ENCODE data around the gene UNC5A. TPM values are rescaled to one million over a fixed set of nuclear protein-coding genes. Genes with fewer than 3 reads are reported as not detected.

UNC5A gene
- total and polyA plus RNA-seq, 9 of the 15 experiments (the other 6 are each of a cell fraction or from before 2014, with no cell fraction given), result not detected

DNA sequence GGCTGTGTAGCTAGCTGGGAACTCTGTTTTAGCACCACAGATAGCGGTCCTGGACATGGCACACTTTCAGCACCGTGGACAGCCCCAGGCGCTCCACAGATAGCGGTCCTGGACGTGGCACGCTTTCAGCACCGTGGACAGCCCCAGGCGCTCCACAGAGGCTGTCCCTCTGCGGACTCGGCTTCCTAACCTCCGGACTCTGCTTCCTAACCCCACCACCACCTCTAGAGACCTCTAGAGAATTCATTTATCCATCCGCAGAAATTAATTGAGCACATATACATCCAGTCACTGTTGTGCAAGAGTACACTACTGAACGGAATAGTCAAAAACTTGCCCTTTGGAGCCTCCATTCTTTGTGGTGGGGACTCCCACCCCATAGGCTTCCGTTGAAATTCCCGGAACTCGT is 27.4 kb downstream of the UNC5A start:
- no peak overlapping the region for H3K9ac ChIP-seq (ENCODE audit: insufficient read depth in 1 of 2, low read depth in 2 of 2, low read length in 2 of 2)
- no peaks in the 10 kb centered on the region for H3K36me3 ChIP-seq (ENCODE audit: control insufficient read depth, insufficient read depth, low read length)
- H3K4me3 ChIP-seq, result no peak overlapping the region
- H3K9me3 ChIP-seq (replicated peaks; ENCODE audit: control insufficient read depth, insufficient read depth, low read depth, low read length), result no peaks in the 10 kb centered on the region
- intact Hi-C loops (cut with micrococcal nuclease), result no loop called here
- in situ Hi-C loops (cut with MboI), result no loop called here
- H3K4me2 ChIP-seq (ENCODE audit: insufficient read depth, low read length), result no peak overlapping the region
- no peaks in the 10 kb centered on the region for H3K9me1 ChIP-seq (ENCODE audit: control insufficient read depth, insufficient read depth, low read length)
- 6% methylated on average over 16 of the region's 16 CpGs for WGBS (ENCODE audit: insufficient coverage, low coverage, missing lambda C conversion rate)
- H3K4me1 ChIP-seq (replicated peaks in 1 of 2; ENCODE audit: control insufficient read depth in 2 of 2, insufficient read depth in 2 of 2, low read length in 2 of 2), result peaks cover 0 to 3% of the 10 kb centered on the region in 2 experiments; a peak in 1 of 5 replicates
- CTCF ChIA-PET (ENCODE audit: low intra/inter-chr PET ratio), result no interaction called here
- peaks cover 23% of the 10 kb centered on the region; the same call in 1 of the 2 replicates for H4K20me1 ChIP-seq (replicated peaks; ENCODE audit: control insufficient read depth, insufficient read depth, low read length)
- FAIRE-seq (peak; percentile 83), ATAC-seq (peak; percentile 99), DNase-seq (ENCODE audit: extremely low read depth in 1 of 4, low spot score in 3 of 4) (peak; percentile 80 to 91 (median 86))
- peaks cover 5 to 53% of the 10 kb centered on the region in 2 experiments; a peak in 3 of 5 replicates for H3K27me3 ChIP-seq (ENCODE audit: control insufficient read depth in 2 of 2, insufficient read depth in 2 of 2, low read length in 2 of 2)
- no TSS peak for BruUV-seq (replicated peaks)
- no peak overlapping the region for H3K27ac ChIP-seq (ENCODE audit: extremely low read depth, low read depth, low read length)
- POLR2A ChIA-PET, result no interaction called here
- H2AFZ ChIP-seq (ENCODE audit: low read depth, low read length), result no peak overlapping the region
- no peaks in the 10 kb centered on the region for H3K79me2 ChIP-seq (ENCODE audit: control insufficient read depth, insufficient read depth, low read length)
- TF ChIP-seq SMARCB1 (IDR thresholded peaks at IDR 0.05; ENCODE audit: insufficient read length, low read depth), result peak; percentile 45
- no peak for TF ChIP-seq PML (IDR thresholded peaks at IDR 0.05; ENCODE audit: low read length)
- no peak for TF ChIP-seq HEY1 (CRISPR knock-in tag; IDR thresholded peaks at IDR 0.05; ENCODE audit: borderline replicate concordance)
- TF ChIP-seq RNF219 (CRISPR knock-in tag; IDR thresholded peaks at IDR 0.05), result no peak
- no peak for TF ChIP-seq ZNF274 (IDR thresholded peaks at IDR 0.05; ENCODE audit: borderline replicate concordance, low read depth, low read length)
- no peak for TF ChIP-seq XRCC3 (IDR thresholded peaks at IDR 0.05)
- no peak for TF ChIP-seq GABPA (tag; conservative IDR thresholded peaks at IDR 0.05; ENCODE audit: low read depth)
- no peak for TF ChIP-seq SMARCE1 (IDR thresholded peaks at IDR 0.05)
- TF ChIP-seq, protein P1, sequence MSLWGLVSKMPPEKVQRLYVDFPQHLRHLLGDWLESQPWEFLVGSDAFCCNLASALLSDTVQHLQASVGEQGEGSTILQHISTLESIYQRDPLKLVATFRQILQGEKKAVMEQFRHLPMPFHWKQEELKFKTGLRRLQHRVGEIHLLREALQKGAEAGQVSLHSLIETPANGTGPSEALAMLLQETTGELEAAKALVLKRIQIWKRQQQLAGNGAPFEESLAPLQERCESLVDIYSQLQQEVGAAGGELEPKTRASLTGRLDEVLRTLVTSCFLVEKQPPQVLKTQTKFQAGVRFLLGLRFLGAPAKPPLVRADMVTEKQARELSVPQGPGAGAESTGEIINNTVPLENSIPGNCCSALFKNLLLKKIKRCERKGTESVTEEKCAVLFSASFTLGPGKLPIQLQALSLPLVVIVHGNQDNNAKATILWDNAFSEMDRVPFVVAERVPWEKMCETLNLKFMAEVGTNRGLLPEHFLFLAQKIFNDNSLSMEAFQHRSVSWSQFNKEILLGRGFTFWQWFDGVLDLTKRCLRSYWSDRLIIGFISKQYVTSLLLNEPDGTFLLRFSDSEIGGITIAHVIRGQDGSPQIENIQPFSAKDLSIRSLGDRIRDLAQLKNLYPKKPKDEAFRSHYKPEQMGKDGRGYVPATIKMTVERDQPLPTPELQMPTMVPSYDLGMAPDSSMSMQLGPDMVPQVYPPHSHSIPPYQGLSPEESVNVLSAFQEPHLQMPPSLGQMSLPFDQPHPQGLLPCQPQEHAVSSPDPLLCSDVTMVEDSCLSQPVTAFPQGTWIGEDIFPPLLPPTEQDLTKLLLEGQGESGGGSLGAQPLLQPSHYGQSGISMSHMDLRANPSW (CRISPR knock-in tag; IDR thresholded peaks at IDR 0.05), result peak; percentile 89; the same call in 1 of the 2 replicates
- TF ChIP-seq JUND (IDR thresholded peaks at IDR 0.05; ENCODE audit: borderline replicate concordance, low read depth, low read length), result peak; percentile 52; the same call in 1 of the 2 replicates
- TF ChIP-seq JUND (tag; IDR thresholded peaks at IDR 0.05; ENCODE audit: borderline replicate concordance, low read depth, low read length), result peak; percentile 70; the same call in 1 of the 3 replicates
- TF ChIP-seq ZNF445 (CRISPR knock-in tag; IDR thresholded peaks at IDR 0.05; ENCODE audit: low read depth), result 0 out of 2 replicates have a peak, but pooled peaks have one; percentile 60
- TF ChIP-seq, protein P2, sequence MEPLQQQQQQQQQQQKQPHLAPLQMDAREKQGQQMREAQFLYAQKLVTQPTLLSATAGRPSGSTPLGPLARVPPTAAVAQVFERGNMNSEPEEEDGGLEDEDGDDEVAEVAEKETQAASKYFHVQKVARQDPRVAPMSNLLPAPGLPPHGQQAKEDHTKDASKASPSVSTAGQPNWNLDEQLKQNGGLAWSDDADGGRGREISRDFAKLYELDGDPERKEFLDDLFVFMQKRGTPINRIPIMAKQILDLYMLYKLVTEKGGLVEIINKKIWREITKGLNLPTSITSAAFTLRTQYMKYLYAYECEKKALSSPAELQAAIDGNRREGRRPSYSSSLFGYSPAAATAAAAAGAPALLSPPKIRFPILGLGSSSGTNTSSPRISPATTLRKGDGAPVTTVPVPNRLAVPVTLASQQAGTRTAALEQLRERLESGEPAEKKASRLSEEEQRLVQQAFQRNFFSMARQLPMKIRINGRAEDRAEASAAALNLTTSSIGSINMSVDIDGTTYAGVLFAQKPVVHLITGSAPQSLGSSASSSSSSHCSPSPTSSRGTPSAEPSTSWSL (CRISPR knock-in tag; IDR thresholded peaks at IDR 0.05; ENCODE audit: borderline replicate concordance), result peak; percentile 76; the same call in 1 of the 2 replicates
- peak; percentile 37; the same call in 1 of the 2 replicates for TF ChIP-seq POLR2AphosphoS5 (IDR thresholded peaks at IDR 0.05; ENCODE audit: control insufficient read depth, insufficient read depth, low read depth, low read length)
- TF ChIP-seq, protein P3, sequence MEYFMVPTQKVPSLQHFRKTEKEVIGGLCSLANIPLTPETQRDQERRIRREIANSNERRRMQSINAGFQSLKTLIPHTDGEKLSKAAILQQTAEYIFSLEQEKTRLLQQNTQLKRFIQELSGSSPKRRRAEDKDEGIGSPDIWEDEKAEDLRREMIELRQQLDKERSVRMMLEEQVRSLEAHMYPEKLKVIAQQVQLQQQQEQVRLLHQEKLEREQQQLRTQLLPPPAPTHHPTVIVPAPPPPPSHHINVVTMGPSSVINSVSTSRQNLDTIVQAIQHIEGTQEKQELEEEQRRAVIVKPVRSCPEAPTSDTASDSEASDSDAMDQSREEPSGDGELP (CRISPR knock-in tag; IDR thresholded peaks at IDR 0.05; ENCODE audit: borderline replicate concordance), result peak; percentile 97
- TF ChIP-seq EHMT2 (IDR thresholded peaks at IDR 0.05), result peak; percentile 100
